A673 (cell line): ENCODE measurements around the gene DHRS13. TPM values are rescaled to one million over a fixed set of nuclear protein-coding genes. Genes with fewer than 3 reads are reported as not detected.

ENCODE experiments used
- BruUV-seq: library from RNA; stranded (reverse); fragments of 400-500 nt; replicated peaks from 2 replicates; lab custom pipeline; 2021; lab: Mats Ljungman, UMichigan
- CTCF ChIA-PET: fragments of 300-600 bp; sonication (Branson Sonifier 250); formaldehyde crosslinking; loops from one replicate; lab custom pipeline; 2022; ENCODE audit warnings: antibody characterized with exemption; lab: Charles Lee
- POLR2A ChIA-PET: fragments of 300-600 bp; sonication (Branson Sonifier 250); formaldehyde crosslinking; loops from one replicate; lab custom pipeline; 2022; ENCODE audit warnings: antibody characterized with exemption; ENCODE audit not compliant: low non-redundant PET; lab: Charles Lee
- DNase-seq: peaks from one replicate; pipeline ENCODE4 v3.0.0-alpha.2; 2015; ENCODE audit warnings: low spot score
- H3K27ac ChIP-seq: fragments of 200-600 bp; sonication (generic); 2 replicates; pipeline ENCODE4 v1.5.1; 2016; ENCODE audit warnings: mixed run types, low read depth, mild to moderate bottlenecking, mixed read lengths, antibody characterized with exemption, low read length; ENCODE audit not compliant: poor library complexity, severe bottlenecking
- H3K27me3 ChIP-seq: fragments of 200-600 bp; sonication (generic); replicated peaks from 2 replicates; pipeline ENCODE4 v1.6.1; 2017; ENCODE audit warnings: mixed run types, low read depth, mild to moderate bottlenecking, mixed read lengths, antibody characterized with exemption, low read length; ENCODE audit not compliant: insufficient read depth, poor library complexity
- H3K36me3 ChIP-seq: fragments of 200-600 bp; sonication (generic); 2 replicates; pipeline ENCODE4 v1.6.1; 2016; ENCODE audit warnings: mixed run types, mild to moderate bottlenecking, mixed read lengths, antibody characterized with exemption, low read length; ENCODE audit not compliant: insufficient read depth, poor library complexity, severe bottlenecking
- H3K4me1 ChIP-seq: fragments of 200-600 bp; sonication (generic); 2 replicates; pipeline ENCODE4 v1.6.1; 2017; ENCODE audit warnings: mixed run types, mild to moderate bottlenecking, mixed read lengths, antibody characterized with exemption, low read length; ENCODE audit not compliant: insufficient read depth, poor library complexity, severe bottlenecking
- H3K4me3 ChIP-seq: fragments of 200-600 bp; sonication (generic); 2 replicates; pipeline ENCODE4 v1.5.1; 2016; ENCODE audit warnings: low read depth, mixed run types, mild to moderate bottlenecking, mixed read lengths, low read length; ENCODE audit not compliant: poor library complexity, severe bottlenecking
- H3K9me3 ChIP-seq: fragments of 200-600 bp; sonication (generic); 2 replicates; pipeline ENCODE4 v1.6.1; 2016; ENCODE audit warnings: mixed run types, low read depth, mild to moderate bottlenecking, mixed read lengths, antibody characterized with exemption, low read length; ENCODE audit not compliant: poor library complexity, severe bottlenecking
- CTCF ChIP-seq: fragments of 300-800, 200-600 bp; sonication (generic); conservative IDR thresholded peaks from 2 replicates; pipeline ENCODE4 v1.5.1; 2017; ENCODE audit warnings: low read depth, mild to moderate bottlenecking, antibody characterized with exemption, low read length, moderate library complexity, mixed read lengths
- EZH2 ChIP-seq: fragments of 200-600 bp; sonication (generic); IDR thresholded peaks from 2 replicates; pipeline ENCODE4 v1.6.1; 2017; ENCODE audit warnings: borderline replicate concordance, low read depth, mild to moderate bottlenecking, mixed read lengths, antibody characterized with exemption, low read length; ENCODE audit not compliant: poor library complexity, severe bottlenecking
- intact Hi-C: fragments of 100-400 bp; cut with micrococcal nuclease; formaldehyde crosslinking; loops from one replicate; pipeline ENCODE4 v1.10.0; 2022; ENCODE audit not compliant: unreplicated experiment
- total RNA-seq: library from RNA; stranded (reverse); gene quantifications from 2 replicates; pipeline ENCODE4 v1.2.3, GENCODE V29; 2021

Gene DHRS13
- total RNA-seq, 1 experiment from 2014 or later = 41.9 TPM

- peaks cover 16% of the 10 kb centered on the region for H3K36me3 ChIP-seq
- no peak overlapping the region for H3K4me3 ChIP-seq
These were observed 37.8 kb upstream of the DHRS13 start for GRCh38 chr17:28940675-28941074.

GRCh38 chr17:28940142-28940541 is 37.3 kb upstream of the DHRS13 start:
- no peak overlapping the region for H3K4me3 ChIP-seq
- peaks cover 52% of the 10 kb centered on the region for H3K4me1 ChIP-seq
- H3K9me3 ChIP-seq = no peaks in the 10 kb centered on the region
- BruUV-seq = no TSS peak
- no peaks in the 10 kb centered on the region for H3K27me3 ChIP-seq
- DNase-seq = no peak
- intact Hi-C loops = no loop called here
- H3K36me3 ChIP-seq = peaks cover 16% of the 10 kb centered on the region
- peak overlapping the region; percentile 28 for H3K27ac ChIP-seq
- TF ChIP-seq EZH2 = no peak
- CTCF ChIA-PET = interaction anchor here (0.6 kb wide), 1 partner anchor 212 kb away, joined by 4 read pairs; the partner anchor contains the start of gene NEK8
- POLR2A ChIA-PET = no interaction called here

More at GRCh38 chr17:28940675-28941074, 37.8 kb upstream of the DHRS13 start:
- no TSS peak for BruUV-seq
- ChIA-PET CTCF (interaction anchor here (0.6 kb wide), 1 partner anchor 212 kb away, joined by 4 read pairs; the partner anchor contains the start of gene NEK8), POLR2A (no interaction called here)
- H3K4me1 ChIP-seq = peaks cover 57% of the 10 kb centered on the region
- no peaks in the 10 kb centered on the region for H3K9me3 ChIP-seq
- intact Hi-C loops = no loop called here
- H3K27me3 ChIP-seq = no peaks in the 10 kb centered on the region
- TF ChIP-seq EZH2 (no peak), CTCF (no peak)
- peak; percentile 71 for DNase-seq
- peak overlapping the region; percentile 28 for H3K27ac ChIP-seq

- peaks cover 51% of the 10 kb centered on the region for H3K4me1 ChIP-seq
- ChIA-PET CTCF (no interaction called here), POLR2A (no interaction called here)
- no peaks in the 10 kb centered on the region for H3K9me3 ChIP-seq
- no peak overlapping the region for H3K27ac ChIP-seq
- no peak overlapping the region for H3K4me3 ChIP-seq
- peaks cover 8% of the 10 kb centered on the region for H3K36me3 ChIP-seq
- DNase-seq = no peak
- H3K27me3 ChIP-seq = no peaks in the 10 kb centered on the region
- TF ChIP-seq EZH2 = no peak
- TF ChIP-seq CTCF = no peak
- BruUV-seq = no TSS peak
- intact Hi-C loops = no loop called here
These were observed 35.7 kb upstream of the DHRS13 start for GRCh38 chr17:28938552-28938951.
